ENCODE data around the gene OGFOD3.

DNA sequence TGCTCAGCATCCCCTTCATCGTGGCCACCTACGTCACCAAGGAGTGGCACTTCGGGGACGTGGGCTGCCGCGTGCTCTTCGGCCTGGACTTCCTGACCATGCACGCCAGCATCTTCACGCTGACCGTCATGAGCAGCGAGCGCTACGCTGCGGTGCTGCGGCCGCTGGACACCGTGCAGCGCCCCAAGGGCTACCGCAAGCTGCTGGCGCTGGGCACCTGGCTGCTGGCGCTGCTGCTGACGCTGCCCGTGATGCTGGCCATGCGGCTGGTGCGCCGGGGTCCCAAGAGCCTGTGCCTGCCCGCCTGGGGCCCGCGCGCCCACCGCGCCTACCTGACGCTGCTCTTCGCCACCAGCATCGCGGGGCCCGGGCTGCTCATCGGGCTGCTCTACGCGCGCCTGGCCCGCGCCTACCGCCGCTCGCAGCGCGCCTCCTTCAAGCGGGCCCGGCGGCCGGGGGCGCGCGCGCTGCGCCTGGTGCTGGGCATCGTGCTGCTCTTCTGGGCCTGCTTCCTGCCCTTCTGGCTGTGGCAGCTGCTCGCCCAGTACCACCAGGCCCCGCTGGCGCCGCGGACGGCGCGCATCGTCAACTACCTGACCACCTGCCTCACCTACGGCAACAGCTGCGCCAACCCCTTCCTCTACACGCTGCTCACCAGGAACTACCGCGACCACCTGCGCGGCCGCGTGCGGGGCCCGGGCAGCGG, 43.6 kb downstream of the OGFOD3 start:
- TF ChIP-seq, protein P1, sequence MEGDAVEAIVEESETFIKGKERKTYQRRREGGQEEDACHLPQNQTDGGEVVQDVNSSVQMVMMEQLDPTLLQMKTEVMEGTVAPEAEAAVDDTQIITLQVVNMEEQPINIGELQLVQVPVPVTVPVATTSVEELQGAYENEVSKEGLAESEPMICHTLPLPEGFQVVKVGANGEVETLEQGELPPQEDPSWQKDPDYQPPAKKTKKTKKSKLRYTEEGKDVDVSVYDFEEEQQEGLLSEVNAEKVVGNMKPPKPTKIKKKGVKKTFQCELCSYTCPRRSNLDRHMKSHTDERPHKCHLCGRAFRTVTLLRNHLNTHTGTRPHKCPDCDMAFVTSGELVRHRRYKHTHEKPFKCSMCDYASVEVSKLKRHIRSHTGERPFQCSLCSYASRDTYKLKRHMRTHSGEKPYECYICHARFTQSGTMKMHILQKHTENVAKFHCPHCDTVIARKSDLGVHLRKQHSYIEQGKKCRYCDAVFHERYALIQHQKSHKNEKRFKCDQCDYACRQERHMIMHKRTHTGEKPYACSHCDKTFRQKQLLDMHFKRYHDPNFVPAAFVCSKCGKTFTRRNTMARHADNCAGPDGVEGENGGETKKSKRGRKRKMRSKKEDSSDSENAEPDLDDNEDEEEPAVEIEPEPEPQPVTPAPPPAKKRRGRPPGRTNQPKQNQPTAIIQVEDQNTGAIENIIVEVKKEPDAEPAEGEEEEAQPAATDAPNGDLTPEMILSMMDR (IDR thresholded peaks at IDR 0.05): no peak
- TF ChIP-seq POLR2A (IDR thresholded peaks at IDR 0.05): no peak
- no peak for TF ChIP-seq POLR2AphosphoS5 (IDR thresholded peaks at IDR 0.05)
- TF ChIP-seq EP300 (IDR thresholded peaks at IDR 0.05; ENCODE audit: low read depth): no peak

All from transverse colon (tissue), 4 donors.